Hepatocyte (in vitro differentiated cells): ENCODE results near the gene RHBDD3. TPM values are rescaled to one million over a fixed set of nuclear protein-coding genes. Genes with fewer than 3 reads are reported as not detected.

ENCODE experiments used
- DNase-seq: peaks from one replicate; pipeline ENCODE4 v3.0.0-alpha.2; 2016; ENCODE audit warnings: low spot score
- H2AFZ ChIP-seq: fragments of 200-600 bp; sonication (generic); 2 replicates; pipeline ENCODE4 v1.6.0; 2016; ENCODE audit warnings: antibody characterized with exemption, mild to moderate bottlenecking
- H3K27ac ChIP-seq: fragments of 200-600 bp; sonication (generic); 2 replicates; pipeline ENCODE4 v1.5.1; 2016; ENCODE audit warnings: mild to moderate bottlenecking
- H3K27me3 ChIP-seq: fragments of 200-600 bp; sonication (generic); 2 replicates; pipeline ENCODE4 v1.6.1; 2016
- H3K36me3 ChIP-seq: fragments of 200-600 bp; sonication (generic); replicated peaks from 2 replicates; pipeline ENCODE4 v1.5.1; 2016; ENCODE audit warnings: low read depth; ENCODE audit not compliant: insufficient read depth
- H3K4me1 ChIP-seq: fragments of 200-600 bp; sonication (generic); 2 replicates; pipeline ENCODE4 v1.5.1; 2016; ENCODE audit warnings: mild to moderate bottlenecking, moderate library complexity; ENCODE audit not compliant: insufficient read depth
- H3K4me2 ChIP-seq: fragments of 200-600 bp; sonication (generic); 2 replicates; pipeline ENCODE4 v1.6.0; 2016
- H3K4me3 ChIP-seq: fragments of 200-600 bp; sonication (generic); 2 replicates; pipeline ENCODE4 v1.5.1; 2016; ENCODE audit warnings: mild to moderate bottlenecking
- H3K79me2 ChIP-seq: fragments of 200-600 bp; sonication (generic); 2 replicates; pipeline ENCODE4 v1.6.0; 2017; ENCODE audit warnings: mild to moderate bottlenecking
- H3K9me2 ChIP-seq: fragments of 200-600 bp; sonication (generic); replicated peaks from 2 replicates; pipeline ENCODE4 v1.6.0; 2017; ENCODE audit warnings: mild to moderate bottlenecking; ENCODE audit not compliant: insufficient read depth
- H3K9me3 ChIP-seq: fragments of 200-600 bp; sonication (generic); 2 replicates; pipeline ENCODE4 v1.5.1; 2016; ENCODE audit warnings: low read depth, mild to moderate bottlenecking
- H4K20me1 ChIP-seq: fragments of 200-600 bp; sonication (generic); 2 replicates; pipeline ENCODE4 v1.6.0; 2016; ENCODE audit warnings: mild to moderate bottlenecking; ENCODE audit not compliant: insufficient read depth, poor library complexity, severe bottlenecking
- CTCF ChIP-seq: fragments of 200-600 bp; sonication (generic); IDR thresholded peaks from 2 replicates; pipeline ENCODE4 v1.5.1; 2016; ENCODE audit warnings: antibody characterized with exemption, mild to moderate bottlenecking; ENCODE audit not compliant: poor library complexity
- EZH2 ChIP-seq: fragments of 200-600 bp; sonication (generic); IDR thresholded peaks from 2 replicates; pipeline ENCODE4 v1.6.1; 2016; ENCODE audit warnings: antibody characterized with exemption, mild to moderate bottlenecking, borderline replicate concordance
- EZH2phosphoT487 ChIP-seq: fragments of 200-600 bp; sonication (generic); IDR thresholded peaks from one replicate; pipeline ENCODE4 v1.6.1; 2018; ENCODE audit warnings: antibody characterized with exemption, mild to moderate bottlenecking, low read depth, moderate library complexity; ENCODE audit not compliant: unreplicated experiment, severe bottlenecking
- WGBS: methylation state at CpG from one replicate; pipeline ENCODE4 v1.1.6; 2016; ENCODE audit warnings: low lambda C conversion rate; ENCODE audit errors: missing lambda C conversion rate; 5-methylcytosine and 5-hydroxymethylcytosine counted together
- polyA plus RNA-seq: library from polyadenylated mRNA; unstranded; fragments of >200 nt; fragmentation: Nextera tagmentation; extraction: Ambion mirVana; gene quantifications from 2 replicates; pipeline ENCODE4 v1.2.1, GENCODE V29; 2016
- total RNA-seq: library from RNA; depleted of rRNA; stranded (reverse); fragments of >200 nt; gene quantifications from 2 replicates; pipeline ENCODE4 v1.2.3, GENCODE V29; 2014

RHBDD3 gene
- total RNA-seq, result 25.8 and 27.2 TPM in 2 replicates
- polyA plus RNA-seq, result 46.7 and 58.1 TPM in 2 replicates

DNA sequence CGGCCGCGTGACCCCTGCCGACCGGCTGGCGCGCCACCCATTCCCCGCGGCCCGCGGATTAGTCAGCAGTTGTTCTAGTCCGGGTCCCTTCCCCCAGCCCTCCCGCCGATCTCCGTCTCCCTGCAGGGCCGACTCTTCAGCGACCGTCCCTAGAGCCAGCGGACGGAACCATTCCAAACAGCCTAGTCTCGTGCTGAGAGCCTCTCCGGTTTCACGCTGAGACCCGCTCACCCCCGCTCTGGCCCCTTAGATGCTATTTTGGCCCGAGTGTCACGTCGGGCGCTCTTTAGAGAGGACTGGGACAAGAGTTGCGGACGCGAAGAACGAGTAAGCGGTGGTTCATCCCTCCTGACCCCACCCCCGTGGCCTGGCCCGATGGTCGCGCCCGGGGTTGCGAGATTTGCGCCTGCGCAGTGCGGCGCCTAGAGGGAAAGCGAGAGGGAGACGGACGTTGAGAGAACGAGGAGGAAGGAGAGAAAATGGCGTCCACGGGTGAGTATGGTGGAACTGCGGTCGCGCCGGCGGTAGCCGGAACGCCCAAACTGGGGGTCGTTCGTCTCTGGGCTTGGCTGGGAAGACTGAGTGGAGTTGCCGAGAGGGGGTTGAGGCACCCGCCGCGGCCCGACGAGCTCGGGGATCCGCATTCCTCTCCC lies at the start of gene RHBDD3, which contains the start of gene EWSR1:
Gene RHBDD3 (minus strand): TSS at position 124 of the 653 bp plus-strand sequence. CDS start 2,355 bp downstream, outside the sequence.
Gene EWSR1 (plus strand): TSS at position 411 of the 653 bp plus-strand sequence. CDS start 69 bp downstream, at position 480.
- DNase-seq, result peak; percentile 97
- no peaks in the 10 kb centered on the region for H3K27me3 ChIP-seq
- peak within 1 kb of the TSS; percentile 39 for H3K4me3 ChIP-seq
- peaks cover 32% of the 10 kb centered on the region for H3K4me1 ChIP-seq
- peak within 1 kb of the TSS; percentile 97 for H3K27ac ChIP-seq
- TF ChIP-seq EZH2phosphoT487 (no peak), CTCF (no peak), EZH2 (no peak)
- 1% methylated on average over 47 of the region's 67 CpGs for WGBS
- H2AFZ ChIP-seq, result peak within 1 kb of the TSS; percentile 79
- peak within 1 kb of the TSS; percentile 94 for H3K4me2 ChIP-seq
- H3K9me3 ChIP-seq, result no peaks in the 10 kb centered on the region
- no peaks in the 10 kb centered on the region for H3K9me2 ChIP-seq
- peaks cover 66% of the 10 kb centered on the region for H3K79me2 ChIP-seq
- no peaks in the 10 kb centered on the region for H3K36me3 ChIP-seq
- H4K20me1 ChIP-seq, result peaks cover 45% of the 10 kb centered on the region

- Histone ChIP-seq H3K27ac (no peak overlapping the region), H4K20me1 (no peaks in the 10 kb centered on the region), H3K9me2 (no peaks in the 10 kb centered on the region), H2AFZ (no peak overlapping the region), H3K79me2 (no peaks in the 10 kb centered on the region), H3K36me3 (no peaks in the 10 kb centered on the region), H3K9me3 (no peaks in the 10 kb centered on the region), H3K4me2 (peak overlapping the region; percentile 85), H3K27me3 (peaks cover 37% of the 10 kb centered on the region), H3K4me3 (no peak overlapping the region), H3K4me1 (peaks cover 7% of the 10 kb centered on the region)
- 73% methylated on average over 17 of the region's 18 CpGs for WGBS
- TF ChIP-seq EZH2phosphoT487 (no peak), EZH2 (no peak), CTCF (no peak)
- DNase-seq, result no peak
These were observed 48.5 kb upstream of the RHBDD3 start for GRCh38 chr22:29316141-29316828.

DNA sequence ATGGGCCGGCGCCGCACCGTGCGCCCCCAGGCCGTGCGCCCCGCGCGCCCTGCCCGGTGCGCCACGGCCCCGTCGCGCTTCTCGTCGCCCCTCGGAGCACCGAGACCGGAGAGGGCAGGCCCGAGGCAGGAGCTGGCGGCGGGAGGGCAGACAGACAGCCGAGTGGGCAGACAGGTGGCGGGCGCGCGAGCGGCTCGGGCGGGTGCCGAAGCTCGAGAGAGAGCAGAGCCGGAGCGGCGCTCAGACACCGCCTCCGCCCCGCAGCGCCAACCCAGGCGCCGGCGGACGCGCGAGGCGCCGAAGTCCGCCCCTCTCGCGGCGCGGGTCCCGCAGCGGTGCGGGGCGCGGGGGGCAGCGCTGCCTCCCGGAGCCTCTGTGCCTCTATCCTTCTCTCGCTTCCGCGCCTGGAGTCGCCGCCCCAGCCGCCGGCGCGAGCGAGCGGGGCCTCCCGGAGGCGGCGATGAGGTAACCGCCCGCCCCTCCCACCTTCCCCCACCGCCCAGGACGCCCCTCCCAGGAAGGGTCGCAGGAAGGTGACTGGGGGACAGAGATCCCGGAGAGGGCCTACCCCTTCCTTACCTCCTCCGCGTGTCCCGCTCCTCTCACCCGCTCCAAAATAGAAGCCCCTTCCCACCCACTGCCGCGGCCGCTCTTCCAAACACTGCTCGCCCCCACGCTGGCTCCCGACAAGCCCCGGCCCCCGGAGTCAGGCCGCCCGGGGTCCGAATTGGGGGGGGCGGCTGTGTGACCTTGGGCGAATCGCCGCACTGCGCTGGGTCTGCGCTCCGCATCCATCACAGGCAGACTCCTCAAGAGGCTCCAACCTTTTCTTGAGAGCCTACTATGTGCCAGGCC lies 47.7 kb upstream of the RHBDD3 start, which contains the start of gene RASL10A:
Gene RASL10A (minus strand): TSS at position 412 of the 855 bp plus-strand sequence. CDS start 451 bp downstream, outside the sequence.
- no peak within 1 kb of the TSS for H3K27ac ChIP-seq
- TF ChIP-seq EZH2phosphoT487 (no peak), CTCF (no peak), EZH2 (peak; percentile 60)
- no peaks in the 10 kb centered on the region for H3K9me3 ChIP-seq
- no peaks in the 10 kb centered on the region for H4K20me1 ChIP-seq
- H2AFZ ChIP-seq, result no peak within 1 kb of the TSS
- peak within 1 kb of the TSS; percentile 85 for H3K4me2 ChIP-seq
- H3K9me2 ChIP-seq, result no peaks in the 10 kb centered on the region
- peaks cover 37% of the 10 kb centered on the region for H3K27me3 ChIP-seq
- H3K4me3 ChIP-seq, result peak within 1 kb of the TSS; percentile 10
- peaks cover 11% of the 10 kb centered on the region for H3K4me1 ChIP-seq
- 4% methylated on average over 50 of the region's 103 CpGs for WGBS
- no peaks in the 10 kb centered on the region for H3K79me2 ChIP-seq
- no peaks in the 10 kb centered on the region for H3K36me3 ChIP-seq
- no peak for DNase-seq
